Measurements from ENCODE around the gene SHQ1. TPM values are rescaled to one million over a fixed set of nuclear protein-coding genes. Genes with fewer than 3 reads are reported as not detected.

Gene SHQ1
- total and polyA plus RNA-seq, 2 experiments from 2014 or later: 18.3 to 28.7 TPM

GRCh38 chr3:72727726-72728125, 120.5 kb downstream of the SHQ1 start (continued):
- TF ChIP-seq CTCF (conservative IDR thresholded peaks at IDR 0.05; ENCODE audit: low read depth in 2 of 2) (no peak), ZNF331 (CRISPR knock-in tag; IDR thresholded peaks at IDR 0.05; ENCODE audit: low read depth) (no peak), ETS1 (IDR thresholded peaks at IDR 0.05) (no peak), ZNF114 (CRISPR knock-in tag; IDR thresholded peaks at IDR 0.05) (no peak)

GRCh38 chr3:72727172-72727571, 121.1 kb downstream of the SHQ1 start:
- Mint-ChIP-seq H3K4me3 (no peak overlapping the region), H3K4me1 (peaks cover 11% of the 10 kb centered on the region), H3K9me3 (peaks cover 5% of the 10 kb centered on the region; the same call in 1 of the 3 replicates), H3K36me3 (ENCODE audit: low read depth) (peaks cover 4% of the 10 kb centered on the region; the same call in 1 of the 3 replicates), H3K27me3 (ENCODE audit: insufficient read depth, low read depth, poor library complexity) (peaks cover 11% of the 10 kb centered on the region), H3K27ac (no peak overlapping the region)
- no peak overlapping the region for H3K27ac ChIP-seq (ENCODE audit: low read depth)
- H3K4me1 ChIP-seq (ENCODE audit: insufficient read depth): peaks cover 11% of the 10 kb centered on the region
- peak overlapping the region; percentile 47 for H2AFZ ChIP-seq
- no peak for ATAC-seq
- no peak overlapping the region for H3K4me3 ChIP-seq
- no peaks in the 10 kb centered on the region for H3K79me2 ChIP-seq (replicated peaks; ENCODE audit: insufficient read depth)
- H3K9me2 ChIP-seq (ENCODE audit: insufficient read depth): no peaks in the 10 kb centered on the region
- H3K4me2 ChIP-seq: no peak overlapping the region
- no peak for TF ChIP-seq EZH2phosphoT487 (IDR thresholded peaks at IDR 0.05; ENCODE audit: unreplicated experiment)
- TF ChIP-seq STAT1 (IDR thresholded peaks at IDR 0.05; ENCODE audit: unreplicated experiment): no peak
- no peak for TF ChIP-seq ETS1 (IDR thresholded peaks at IDR 0.05)
- no peak for TF ChIP-seq CREB1 (CRISPR knock-in tag; IDR thresholded peaks at IDR 0.05; ENCODE audit: low read depth)
- no peak for TF ChIP-seq CTCF (conservative IDR thresholded peaks at IDR 0.05; ENCODE audit: low read depth in 2 of 2)
- TF ChIP-seq JUNB (IDR thresholded peaks at IDR 0.05; ENCODE audit: unreplicated experiment): no peak
- no peak for TF ChIP-seq REST (IDR thresholded peaks at IDR 0.05; ENCODE audit: unreplicated experiment)
- TF ChIP-seq POLR2AphosphoS5 (IDR thresholded peaks at IDR 0.05; ENCODE audit: low read depth): no peak
- no peak for TF ChIP-seq NANOG (IDR thresholded peaks at IDR 0.05; ENCODE audit: borderline replicate concordance)
- H4K20me1 ChIP-seq (replicated peaks; ENCODE audit: insufficient read depth): no peaks in the 10 kb centered on the region
- DNase-seq (ENCODE audit: low spot score): no peak
- no peaks in the 10 kb centered on the region for H3F3A ChIP-seq (replicated peaks; ENCODE audit: low read depth)
- no peaks in the 10 kb centered on the region for H3K36me3 ChIP-seq (ENCODE audit: insufficient read depth)
- H3K27me3 ChIP-seq (ENCODE audit: insufficient read depth): no peaks in the 10 kb centered on the region
